ENCODE results near the gene ZC3H6. TPM values are rescaled to one million over a fixed set of nuclear protein-coding genes. Genes with fewer than 3 reads are reported as not detected.
"Not testable (repeated sequence)": the region's sequence is repeated elsewhere in the genome, so short reads cannot be mapped to it uniquely, and the experiment has no call there.

Gene ZC3H6
- total and polyA plus RNA-seq, 2 of the 4 experiments (the other 2 are of a cell fraction) = 0.55 to 2.0 TPM

- dilution Hi-C loops (cut with HindIII; ENCODE audit: low sequenced_read_pairs, unreplicated experiment); H3K23ac ChIP-seq (ENCODE audit: low read depth, low read length); in situ Hi-C loops (cut with MboI; ENCODE audit: low sequenced_read_pairs): not testable (repeated sequence)
These were observed 6.7 kb downstream of the ZC3H6 start for GRCh38 chr2:112282066-112282465.

DNA sequence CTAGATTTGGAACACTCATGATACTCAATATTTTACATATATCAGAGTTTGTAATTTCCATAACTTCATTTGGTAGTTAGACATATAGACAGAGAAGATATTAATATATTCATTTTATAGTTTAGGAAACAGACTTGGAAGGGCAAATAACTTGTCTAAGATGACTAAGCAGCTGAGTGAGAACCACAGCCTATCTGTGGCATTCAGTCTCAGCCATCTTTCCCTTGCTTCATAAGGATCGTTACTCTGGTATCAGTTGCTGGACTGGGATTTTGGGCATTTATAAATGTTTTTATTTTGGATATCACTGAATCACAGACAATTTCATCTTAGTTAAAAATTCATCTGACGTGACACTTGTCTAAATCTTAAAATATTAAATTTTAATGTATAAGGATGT is 8.1 kb downstream of the ZC3H6 start:
- H4K91ac ChIP-seq (ENCODE audit: insufficient read depth, low read depth, low read length); H4K20me1 ChIP-seq (ENCODE audit: insufficient read depth, low read length); H3K27me3 ChIP-seq (ENCODE audit: control insufficient read depth, insufficient read depth, low read length); H3K27ac ChIP-seq (ENCODE audit: insufficient read depth, low read length); H2BK20ac ChIP-seq (ENCODE audit: low read depth, low read length); H3K18ac ChIP-seq (ENCODE audit: low read depth, low read length); H3K14ac ChIP-seq (replicated peaks; ENCODE audit: low read depth, low read length); H3K9ac ChIP-seq (ENCODE audit: low read depth, low read length); H2AFZ ChIP-seq (replicated peaks; ENCODE audit: low read length, poor library complexity); H3K9me3 ChIP-seq (ENCODE audit: control insufficient read depth, insufficient read depth, low read length); intact Hi-C loops (cut with micrococcal nuclease); dilution Hi-C loops (cut with HindIII; ENCODE audit: low sequenced_read_pairs, unreplicated experiment); H3K79me1 ChIP-seq (ENCODE audit: low read depth in 1 of 2, low read length in 2 of 2); H3K4me2 ChIP-seq (ENCODE audit: low read depth, low read length); H4K5ac ChIP-seq (ENCODE audit: low read depth, low read length); H3K9me1 ChIP-seq (ENCODE audit: insufficient read depth, low read length); H2BK120ac ChIP-seq (ENCODE audit: low read depth, low read length); POLR2A ChIA-PET (ENCODE audit: unreplicated experiment); H2AK5ac ChIP-seq (ENCODE audit: low read depth, low read length); H3K36me3 ChIP-seq (ENCODE audit: control insufficient read depth, insufficient read depth, low read length); H3K4ac ChIP-seq (ENCODE audit: low read depth, low read length); H4K8ac ChIP-seq (ENCODE audit: low read depth in 2 of 2, low read length in 2 of 2); CTCF ChIA-PET; H2BK15ac ChIP-seq (ENCODE audit: low read depth, low read length); H2BK5ac ChIP-seq (ENCODE audit: low read depth, low read length, poor library complexity, severe bottlenecking); BruUV-seq (replicated peaks); H3K23ac ChIP-seq (ENCODE audit: low read depth, low read length); H3K56ac ChIP-seq (ENCODE audit: extremely low read depth, insufficient read depth, low read length); H3K4me1 ChIP-seq (ENCODE audit: control insufficient read depth, insufficient read depth, low read length); H3K4me3 ChIP-seq (ENCODE audit: insufficient read depth, low read depth, low read length); H2AK9ac ChIP-seq (replicated peaks; ENCODE audit: low read depth, low read length, poor library complexity); in situ Hi-C loops (cut with MboI; ENCODE audit: low sequenced_read_pairs): not testable (repeated sequence)
- peak; percentile 32 for DNase-seq
- ATAC-seq (ENCODE audit: low read depth) = peak; percentile 67
- WGBS, 2 experiments (ENCODE audit: extremely low coverage in 2 of 2, insufficient read length in 1 of 2) = no CpG with 5 or more reads among the region's 2 CpGs

More at GRCh38 chr2:112282066-112282465, 6.7 kb downstream of the ZC3H6 start:
- H3K36me3 ChIP-seq (ENCODE audit: control insufficient read depth, insufficient read depth, low read length); H3K9me1 ChIP-seq (ENCODE audit: insufficient read depth, low read length); H3K4me3 ChIP-seq (ENCODE audit: insufficient read depth, low read depth, low read length); H3K4me1 ChIP-seq (ENCODE audit: control insufficient read depth, insufficient read depth, low read length); BruUV-seq (replicated peaks); H3K56ac ChIP-seq (ENCODE audit: extremely low read depth, insufficient read depth, low read length); H4K20me1 ChIP-seq (ENCODE audit: insufficient read depth, low read length); H3K4me2 ChIP-seq (ENCODE audit: low read depth, low read length); H3K27ac ChIP-seq (ENCODE audit: insufficient read depth, low read length); DNase-seq; H2BK15ac ChIP-seq (ENCODE audit: low read depth, low read length); H3K9me3 ChIP-seq (ENCODE audit: control insufficient read depth, insufficient read depth, low read length); CTCF ChIA-PET; H2BK120ac ChIP-seq (ENCODE audit: low read depth, low read length); H2AK9ac ChIP-seq (replicated peaks; ENCODE audit: low read depth, low read length, poor library complexity); H3K4ac ChIP-seq (ENCODE audit: low read depth, low read length); H3K9ac ChIP-seq (ENCODE audit: low read depth, low read length); intact Hi-C loops (cut with micrococcal nuclease); H2AK5ac ChIP-seq (ENCODE audit: low read depth, low read length); H3K79me1 ChIP-seq (ENCODE audit: low read depth in 1 of 2, low read length in 2 of 2); H4K8ac ChIP-seq (ENCODE audit: low read depth in 2 of 2, low read length in 2 of 2); H2BK5ac ChIP-seq (ENCODE audit: low read depth, low read length, poor library complexity, severe bottlenecking); H3K27me3 ChIP-seq (ENCODE audit: control insufficient read depth, insufficient read depth, low read length); ATAC-seq (ENCODE audit: low read depth); H4K91ac ChIP-seq (ENCODE audit: insufficient read depth, low read depth, low read length); H4K5ac ChIP-seq (ENCODE audit: low read depth, low read length); H3K18ac ChIP-seq (ENCODE audit: low read depth, low read length); H3K14ac ChIP-seq (replicated peaks; ENCODE audit: low read depth, low read length); H2AFZ ChIP-seq (replicated peaks; ENCODE audit: low read length, poor library complexity); H2BK20ac ChIP-seq (ENCODE audit: low read depth, low read length); POLR2A ChIA-PET (ENCODE audit: unreplicated experiment): not testable (repeated sequence)
- no CpG with 5 or more reads among the region's 4 CpGs for WGBS, 2 experiments (ENCODE audit: extremely low coverage in 2 of 2, insufficient read length in 1 of 2)

Measured in IMR-90 (cell line).